Osteocyte (in vitro differentiated cells): ENCODE data around the gene TNFAIP2. TPM values are rescaled to one million over a fixed set of nuclear protein-coding genes. Genes with fewer than 3 reads are reported as not detected.
A peak's percentile ranks its signal among the peaks of the same experiment; 100 is the strongest.

Source experiments
- DNase-seq: peaks from one replicate; pipeline ENCODE4 v3.0.0; 2021; ENCODE audit warnings: mixed read lengths; ENCODE audit not compliant: unreplicated experiment; ENCODE audit errors: extremely low spot score
- H3K27ac Mint-ChIP-seq: one replicate; pipeline ENCODE4 v1.8.0; 2021; ENCODE audit warnings: mild to moderate bottlenecking, mixed read lengths; ENCODE audit not compliant: unreplicated experiment
- H3K27me3 Mint-ChIP-seq: one replicate; pipeline ENCODE4 v1.8.0; 2021; ENCODE audit warnings: mixed read lengths; ENCODE audit not compliant: unreplicated experiment
- H3K36me3 Mint-ChIP-seq: one replicate; pipeline ENCODE4 v1.8.0; 2021; ENCODE audit warnings: mixed read lengths; ENCODE audit not compliant: unreplicated experiment
- H3K4me1 Mint-ChIP-seq: one replicate; pipeline ENCODE4 v1.8.0; 2021; ENCODE audit warnings: mixed read lengths; ENCODE audit not compliant: unreplicated experiment
- H3K4me3 Mint-ChIP-seq: one replicate; pipeline ENCODE4 v1.8.0; 2021; ENCODE audit warnings: mild to moderate bottlenecking, moderate library complexity, mixed read lengths; ENCODE audit not compliant: unreplicated experiment
- H3K9me3 Mint-ChIP-seq: one replicate; pipeline ENCODE4 v1.8.0; 2021; ENCODE audit warnings: mixed read lengths; ENCODE audit not compliant: unreplicated experiment
- CTCF ChIP-seq: fragments of 200-600 bp; sonication (generic); IDR thresholded peaks from 2 replicates; pipeline ENCODE4 v1.5.0; 2021; ENCODE audit warnings: antibody characterized with exemption, mild to moderate bottlenecking, moderate library complexity
- total RNA-seq: library from RNA; stranded (reverse); gene quantifications from 2 replicates; pipeline ENCODE4 v1.2.1, GENCODE V29; 2021

TNFAIP2 gene
- total RNA-seq, 1 donor from 2014 or later = 1.3 TPM

- H3K27ac Mint-ChIP-seq = peak overlapping the region; percentile 71
- TF ChIP-seq CTCF = no peak
- H3K4me3 Mint-ChIP-seq = peak overlapping the region; percentile 38
- no peaks in the 10 kb centered on the region for H3K27me3 Mint-ChIP-seq
- DNase-seq = no peak
- H3K9me3 Mint-ChIP-seq = no peaks in the 10 kb centered on the region
- H3K4me1 Mint-ChIP-seq = peaks cover 28% of the 10 kb centered on the region
- no peaks in the 10 kb centered on the region for H3K36me3 Mint-ChIP-seq
These were observed 13.5 kb upstream of the TNFAIP2 start for GRCh38 chr14:103109535-103110441.

- H3K4me3 Mint-ChIP-seq = peak overlapping the region; percentile 10
- no peak for TF ChIP-seq CTCF
- H3K27me3 Mint-ChIP-seq = no peaks in the 10 kb centered on the region
- H3K4me1 Mint-ChIP-seq = peaks cover 29% of the 10 kb centered on the region
- H3K27ac Mint-ChIP-seq = peak overlapping the region; percentile 71
- no peaks in the 10 kb centered on the region for H3K36me3 Mint-ChIP-seq
- no peak for DNase-seq
- H3K9me3 Mint-ChIP-seq = no peaks in the 10 kb centered on the region
These were observed 12.5 kb upstream of the TNFAIP2 start for GRCh38 chr14:103110681-103111231.

GRCh38 chr14:103111232-103111868, 11.9 kb upstream of the TNFAIP2 start:
- Mint-ChIP-seq H3K4me3 (no peak overlapping the region), H3K36me3 (no peaks in the 10 kb centered on the region), H3K4me1 (peaks cover 28% of the 10 kb centered on the region), H3K27me3 (no peaks in the 10 kb centered on the region), H3K27ac (no peak overlapping the region), H3K9me3 (no peaks in the 10 kb centered on the region)
- TF ChIP-seq CTCF = no peak
- no peak for DNase-seq

GRCh38 chr14:103112400-103113243, 10.6 kb upstream of the TNFAIP2 start:
- Mint-ChIP-seq H3K9me3 (no peaks in the 10 kb centered on the region), H3K27ac (no peak overlapping the region), H3K4me1 (peaks cover 28% of the 10 kb centered on the region), H3K27me3 (no peaks in the 10 kb centered on the region), H3K4me3 (no peak overlapping the region), H3K36me3 (no peaks in the 10 kb centered on the region)
- TF ChIP-seq CTCF = no peak
- DNase-seq = no peak
